GM18858 (cell line): ENCODE data around the gene HHAT.
A peak's percentile ranks its signal among the peaks of the same experiment; 100 is the strongest.

ENCODE experiments used
- ATAC-seq: cut with Tn5 transposase; IDR thresholded peaks from one replicate; pipeline ENCODE4 v1.9.1; 2021; ENCODE audit not compliant: unreplicated experiment

The HHAT gene

DNA sequence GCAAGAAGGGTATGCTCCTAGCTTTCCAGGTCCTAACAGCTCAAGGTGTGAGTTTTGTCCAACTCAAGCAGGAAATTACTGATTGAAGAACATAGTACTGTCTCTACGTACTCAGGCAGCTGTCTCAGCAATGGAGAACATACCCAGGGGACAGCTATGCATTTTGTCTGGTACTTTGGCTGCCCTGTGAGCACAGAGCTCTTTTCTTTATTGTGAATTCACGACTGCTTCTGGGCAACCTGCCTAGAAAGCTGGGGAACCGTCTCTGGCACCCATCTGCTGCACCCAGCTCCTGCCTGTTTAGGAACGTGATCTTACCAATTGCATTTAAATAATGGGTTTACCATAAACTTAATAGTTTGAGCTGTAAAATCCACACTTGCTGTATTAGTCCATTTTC lies 258.1 kb downstream of the HHAT start:
- ATAC-seq = no peak

GRCh38 chr1:210587566-210587965 lies 258.9 kb downstream of the HHAT start:
- no peak for ATAC-seq

GRCh38 chr1:210588357-210588756 lies 259.7 kb downstream of the HHAT start:
- ATAC-seq = no peak

DNA sequence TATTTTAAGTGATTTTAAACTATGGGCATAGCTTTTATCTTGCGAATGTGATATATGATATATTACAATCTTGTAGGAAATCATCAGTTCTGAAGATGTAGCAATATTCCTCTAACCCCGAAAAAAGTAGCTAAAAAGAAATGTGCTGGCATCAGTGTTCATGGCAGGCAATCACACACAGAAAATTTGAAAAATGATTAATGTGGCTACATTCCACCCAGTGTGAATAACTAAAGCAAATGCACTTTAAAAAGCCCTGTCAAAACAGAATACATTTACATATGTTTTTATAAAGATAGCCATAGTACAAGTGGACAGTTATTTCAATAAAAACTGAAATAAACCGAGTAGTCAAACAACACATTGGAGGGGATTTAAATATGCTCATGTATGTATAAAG lies 260.2 kb downstream of the HHAT start:
- no peak for ATAC-seq

DNA sequence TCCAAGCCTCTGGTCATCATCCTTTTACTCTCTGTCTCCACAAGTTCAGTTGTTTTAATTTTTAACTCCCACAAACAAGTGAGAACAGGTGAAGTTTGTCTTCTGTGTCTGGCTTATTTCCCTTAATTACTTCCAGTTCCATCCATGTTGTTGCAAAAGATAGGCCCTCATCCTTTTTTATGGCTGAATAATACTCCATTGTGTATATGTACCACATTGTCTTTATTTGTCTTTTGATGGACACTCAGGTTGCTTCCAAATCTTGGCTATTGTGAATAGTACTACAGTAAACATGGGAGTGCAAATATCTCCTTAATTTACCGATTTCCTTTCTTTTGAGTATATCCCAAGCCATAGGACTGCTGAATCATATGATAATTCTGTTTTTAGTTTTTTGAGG lies 262.5 kb downstream of the HHAT start:
- ATAC-seq = no peak

- no peak for ATAC-seq
Observed at GRCh38 chr1:210594605-210595004, 265.9 kb downstream of the HHAT start.

DNA sequence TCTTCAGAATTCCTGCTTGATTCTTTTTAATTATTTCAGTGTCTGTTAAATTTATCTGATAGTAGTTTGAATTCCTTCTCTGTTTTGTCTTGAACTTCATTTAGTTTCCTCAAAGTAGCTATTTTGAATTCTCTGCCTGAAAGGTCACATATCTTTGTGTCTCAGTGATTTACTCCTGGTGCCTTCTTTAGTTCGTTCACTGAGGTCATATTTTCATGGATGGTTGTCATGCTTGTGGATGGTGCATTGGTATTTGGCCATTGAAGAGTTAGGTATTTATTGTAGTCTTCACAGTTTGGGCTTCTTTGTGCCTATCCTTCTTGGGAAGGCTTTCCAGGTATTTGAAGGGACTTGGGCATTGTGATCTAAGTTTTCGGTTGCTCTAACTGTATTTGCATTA lies 267.9 kb downstream of the HHAT start:
- no peak for ATAC-seq

DNA sequence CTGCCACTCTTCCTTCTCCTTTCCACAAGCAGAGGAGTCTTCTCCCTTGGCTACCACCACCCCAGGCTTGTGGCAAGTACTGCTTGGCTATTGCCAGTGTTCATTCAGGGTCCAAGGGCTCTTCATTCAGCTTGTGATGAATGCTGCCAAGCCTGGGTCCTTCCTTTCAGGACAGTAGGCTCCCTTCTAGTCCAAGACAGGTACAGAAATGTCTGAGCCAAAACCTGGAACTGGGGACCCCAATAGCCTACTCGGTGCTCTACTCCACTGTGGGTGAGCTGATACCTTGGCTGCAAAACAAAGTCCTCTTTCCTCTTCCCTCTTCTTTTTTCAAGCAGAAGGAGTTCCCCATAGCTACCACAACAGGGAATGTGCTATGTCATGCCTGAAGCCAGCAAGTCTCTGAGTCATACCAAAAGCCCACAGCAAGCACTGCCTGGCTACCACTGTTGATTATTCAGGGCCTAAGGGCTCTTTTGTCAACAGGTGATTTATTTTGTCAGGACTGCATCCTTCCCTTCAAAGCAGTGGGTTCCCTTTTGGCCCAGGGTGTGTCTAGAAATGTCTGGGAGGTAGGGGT lies 268.9 kb downstream of the HHAT start:
- ATAC-seq = peak; percentile 84

- no peak for ATAC-seq
Observed at GRCh38 chr1:210598135-210598652, 269.5 kb downstream of the HHAT start.

GRCh38 chr1:210600421-210601159 lies 271.9 kb downstream of the HHAT start:
- ATAC-seq = no peak

- no peak for ATAC-seq
Observed at GRCh38 chr1:210603123-210603522, 274.4 kb downstream of the HHAT start.

DNA sequence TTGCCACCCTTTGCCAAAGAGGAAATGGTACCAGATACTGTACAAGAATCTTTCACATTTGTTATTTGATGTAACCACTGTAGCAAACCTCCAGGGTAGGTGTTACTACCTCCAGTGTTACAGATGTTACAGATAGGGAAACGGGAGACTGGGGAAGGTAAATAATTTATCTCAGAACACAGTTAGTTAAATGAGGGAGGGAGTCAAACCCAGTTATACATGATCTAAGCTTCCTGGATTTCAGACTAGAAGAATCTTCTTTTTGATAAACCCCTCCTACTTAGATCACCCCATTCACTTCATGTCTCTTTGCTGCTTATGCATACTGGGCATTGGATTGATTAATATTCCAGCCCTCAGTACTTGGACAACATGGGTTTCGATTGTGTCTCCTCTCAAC lies 276.4 kb downstream of the HHAT start:
- no peak for ATAC-seq

GRCh38 chr1:210607361-210607760 lies 278.7 kb downstream of the HHAT start:
- no peak for ATAC-seq

GRCh38 chr1:210608767-210609166 lies 280.1 kb downstream of the HHAT start:
- no peak for ATAC-seq

DNA sequence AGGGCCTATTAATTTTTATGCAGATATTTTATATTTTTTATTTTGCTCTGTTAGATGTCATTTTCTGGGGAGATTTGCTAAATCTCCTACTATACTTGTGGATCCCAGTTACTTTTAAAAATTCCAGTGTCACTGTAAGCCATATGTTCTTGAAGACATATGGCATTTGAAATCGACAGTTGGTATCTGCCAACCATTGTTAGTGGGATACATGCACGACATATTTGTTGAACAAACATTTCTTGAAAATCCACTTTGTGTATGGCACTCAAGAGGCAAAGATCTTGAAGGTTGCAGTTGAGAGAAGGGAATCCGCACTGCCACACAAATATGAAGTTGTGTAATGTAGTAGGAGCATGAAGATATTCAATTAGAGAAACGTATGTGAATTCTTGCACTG lies 287.7 kb downstream of the HHAT start:
- no peak for ATAC-seq

DNA sequence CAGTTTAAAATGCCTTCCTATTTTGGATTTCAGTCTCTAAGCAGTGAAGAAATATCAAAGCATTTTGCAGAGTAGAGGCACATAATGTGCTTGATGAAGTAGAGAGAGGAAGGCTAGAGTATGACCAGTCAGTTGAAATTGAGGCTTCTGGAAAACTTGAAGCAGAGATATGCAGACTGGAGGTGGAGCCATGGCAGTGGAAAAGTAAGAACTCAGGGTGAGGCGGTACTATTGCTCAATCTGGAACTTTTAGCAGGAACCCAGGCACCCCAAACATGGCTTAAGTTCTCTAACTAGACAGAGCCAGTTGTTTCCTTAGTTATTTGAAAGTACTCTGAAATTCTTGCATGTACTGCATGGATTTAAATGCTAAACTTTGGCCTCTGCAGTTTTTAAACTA lies 288.6 kb downstream of the HHAT start:
- no peak for ATAC-seq

DNA sequence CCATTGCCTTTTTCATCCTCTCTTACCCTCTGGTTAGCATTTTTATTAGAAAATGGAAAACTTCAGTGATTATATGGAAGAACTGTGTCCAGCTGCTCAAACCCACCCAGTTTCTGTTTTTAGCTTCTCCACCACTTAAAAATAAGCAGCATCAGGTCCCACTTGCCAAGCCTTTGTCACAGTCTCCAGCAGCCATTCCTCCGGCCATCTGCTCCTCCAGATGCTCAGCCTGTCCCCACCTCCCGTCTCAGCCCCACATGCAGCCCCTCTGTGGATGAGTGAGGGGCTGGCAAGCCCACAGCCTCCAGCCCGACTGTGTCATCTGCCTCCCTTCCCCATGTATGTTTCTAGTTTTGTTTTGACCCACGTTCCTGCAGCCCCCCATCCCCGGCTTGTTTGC lies 289.7 kb downstream of the HHAT start:
- no peak for ATAC-seq

DNA sequence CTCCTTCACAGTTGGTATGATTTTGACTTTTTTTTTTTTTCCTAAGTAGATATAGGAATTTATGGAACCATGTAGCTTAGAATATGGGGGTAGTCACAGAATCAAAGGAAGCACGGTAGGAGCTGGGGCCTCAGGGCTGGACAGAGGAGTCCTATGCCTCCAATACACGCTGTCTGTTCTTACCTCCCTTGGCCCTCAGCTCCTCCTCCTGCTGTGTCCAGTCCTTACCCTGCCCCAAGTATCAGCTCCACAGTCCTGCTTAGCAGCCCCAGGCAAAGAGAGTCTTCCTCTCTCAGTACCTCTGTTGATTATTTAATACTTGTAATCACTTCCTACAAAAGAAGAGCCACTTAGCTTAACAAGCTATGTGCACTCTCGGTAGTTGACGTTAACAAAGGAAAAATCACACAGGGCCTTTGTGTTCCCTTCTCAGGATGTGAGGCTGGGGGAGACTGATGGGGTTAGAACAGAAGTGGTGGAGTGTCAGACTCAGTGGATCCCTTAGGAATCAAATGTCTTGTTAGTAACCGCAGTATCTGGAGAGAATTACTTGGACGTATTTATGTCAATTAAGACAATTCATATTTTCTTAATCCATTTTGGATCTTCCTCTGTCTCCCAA lies 292.3 kb downstream of the HHAT start:
- no peak for ATAC-seq

- no peak for ATAC-seq
Observed at GRCh38 chr1:210621712-210622111, 293.0 kb downstream of the HHAT start.

DNA sequence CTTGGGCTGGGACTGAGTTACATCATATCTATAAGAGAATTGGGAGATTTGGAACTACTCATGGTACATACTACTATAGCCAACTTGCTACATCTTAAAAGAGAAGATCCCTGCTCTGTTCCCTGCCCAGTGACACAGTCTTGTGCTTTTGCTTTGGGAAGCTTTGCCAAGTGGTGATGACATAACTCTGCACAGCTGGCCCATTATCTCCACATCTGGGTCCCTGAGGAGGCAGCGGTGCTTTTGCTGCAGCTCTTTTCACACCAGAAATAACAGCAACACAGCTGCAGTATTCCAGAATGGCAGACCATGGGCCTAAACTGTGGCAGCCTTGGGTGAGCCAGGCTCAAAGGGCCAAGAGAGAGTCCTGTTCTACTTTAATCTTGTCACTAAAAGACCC lies 296.0 kb downstream of the HHAT start:
- ATAC-seq = no peak

GRCh38 chr1:210625715-210626114 lies 297.0 kb downstream of the HHAT start:
- ATAC-seq = no peak

DNA sequence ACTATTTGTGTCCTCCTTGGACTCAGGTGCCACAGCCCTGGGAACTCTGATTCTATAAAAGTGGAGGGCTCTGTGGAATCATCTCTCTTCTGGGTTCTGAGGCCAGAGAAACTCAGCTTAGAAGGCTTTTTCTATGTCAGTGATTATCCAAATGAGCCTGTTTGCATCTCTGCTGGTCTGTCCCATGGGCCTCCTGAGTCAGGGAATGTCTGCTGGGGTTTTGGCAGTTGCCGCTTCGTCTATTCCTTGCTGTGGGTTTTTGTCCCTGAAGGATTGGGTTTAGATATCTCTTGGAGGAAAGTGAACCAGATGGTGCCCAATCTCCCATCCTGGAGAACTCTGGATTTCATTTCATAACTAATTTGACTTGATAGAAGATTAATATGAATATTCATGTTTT lies 297.6 kb downstream of the HHAT start:
- ATAC-seq = no peak
